Adipocyte (in vitro differentiated cells): Measurements from ENCODE around the gene PPP6R3.
"Not testable (repeated sequence)": the region's sequence is repeated elsewhere in the genome, so short reads cannot be mapped to it uniquely, and the experiment has no call there.

Source experiments
- DNase-seq: peaks from one replicate; pipeline ENCODE4 v3.0.0-alpha.2; 2015; ENCODE audit warnings: low read depth
- H3K27me3 ChIP-seq: replicated peaks from 2 replicates; pipeline ENCODE4 v1.7.0; 2013; ENCODE audit warnings: mild to moderate bottlenecking, low read length, moderate library complexity; ENCODE audit not compliant: control insufficient read depth, insufficient read depth
- H3K36me3 ChIP-seq: 2 replicates; pipeline ENCODE4 v1.7.0; 2013; ENCODE audit warnings: low read length, mild to moderate bottlenecking, moderate library complexity; ENCODE audit not compliant: control insufficient read depth, insufficient read depth, severe bottlenecking
- H3K4me1 ChIP-seq: 2 replicates; pipeline ENCODE4 v1.7.0; 2013; ENCODE audit warnings: mild to moderate bottlenecking, low read length, moderate library complexity; ENCODE audit not compliant: control insufficient read depth, insufficient read depth
- H3K4me3 ChIP-seq: 2 replicates; pipeline ENCODE4 v1.7.0; 2013; ENCODE audit warnings: mild to moderate bottlenecking, low read length, moderate library complexity
- H3K9ac ChIP-seq: 2 replicates; pipeline ENCODE4 v1.7.0; 2013; ENCODE audit warnings: mild to moderate bottlenecking, low read length, moderate library complexity
- H3K9me3 ChIP-seq: 2 replicates; pipeline ENCODE4 v1.7.0; 2013; ENCODE audit warnings: mild to moderate bottlenecking, low read length, moderate library complexity; ENCODE audit not compliant: control insufficient read depth

Gene PPP6R3

GRCh38 chr11:68447015-68447801, 13.3 kb upstream of the PPP6R3 start:
- H3K9me3 ChIP-seq = no peaks in the 10 kb centered on the region
- peaks cover 6% of the 10 kb centered on the region for H3K4me1 ChIP-seq
- no peak overlapping the region for H3K4me3 ChIP-seq
- DNase-seq = peak; percentile 87
- no peak overlapping the region for H3K9ac ChIP-seq
- H3K27me3 ChIP-seq = no peaks in the 10 kb centered on the region
- H3K36me3 ChIP-seq = peaks cover 7% of the 10 kb centered on the region

GRCh38 chr11:68447914-68448313, 12.6 kb upstream of the PPP6R3 start:
- H3K9ac ChIP-seq, H3K36me3 ChIP-seq, H3K27me3 ChIP-seq, H3K4me1 ChIP-seq, DNase-seq, H3K9me3 ChIP-seq, H3K4me3 ChIP-seq: not testable (repeated sequence)

GRCh38 chr11:68448604-68449011, 11.9 kb upstream of the PPP6R3 start:
- Histone ChIP-seq H3K4me3 (no peak overlapping the region), H3K4me1 (no peaks in the 10 kb centered on the region), H3K27me3 (no peaks in the 10 kb centered on the region), H3K36me3 (peaks cover 3% of the 10 kb centered on the region), H3K9ac (no peak overlapping the region), H3K9me3 (no peaks in the 10 kb centered on the region)
- DNase-seq = no peak

GRCh38 chr11:68449951-68450350, 10.6 kb upstream of the PPP6R3 start:
- Histone ChIP-seq H3K9me3 (no peaks in the 10 kb centered on the region), H3K27me3 (no peaks in the 10 kb centered on the region), H3K4me3 (no peak overlapping the region), H3K36me3 (peaks cover 3% of the 10 kb centered on the region), H3K4me1 (no peaks in the 10 kb centered on the region), H3K9ac (no peak overlapping the region)
- no peak for DNase-seq

GRCh38 chr11:68450711-68451110, 9.8 kb upstream of the PPP6R3 start:
- Histone ChIP-seq H3K9me3 (no peaks in the 10 kb centered on the region), H3K4me3 (no peak overlapping the region), H3K36me3 (peaks cover 3% of the 10 kb centered on the region), H3K9ac (no peak overlapping the region), H3K27me3 (no peaks in the 10 kb centered on the region), H3K4me1 (no peaks in the 10 kb centered on the region)
- DNase-seq = no peak

- no peaks in the 10 kb centered on the region for H3K9me3 ChIP-seq
- H3K27me3 ChIP-seq = no peaks in the 10 kb centered on the region
- H3K9ac ChIP-seq = no peak overlapping the region
- H3K36me3 ChIP-seq = no peaks in the 10 kb centered on the region
- H3K4me3 ChIP-seq = no peak overlapping the region
- H3K4me1 ChIP-seq = no peaks in the 10 kb centered on the region
- DNase-seq = no peak
Observed at GRCh38 chr11:68454767-68455166, 5.8 kb upstream of the PPP6R3 start.

- no peaks in the 10 kb centered on the region for H3K4me1 ChIP-seq
- H3K27me3 ChIP-seq = no peaks in the 10 kb centered on the region
- no peak overlapping the region for H3K4me3 ChIP-seq
- H3K9ac ChIP-seq = no peak overlapping the region
- H3K36me3 ChIP-seq = no peaks in the 10 kb centered on the region
- DNase-seq = no peak
- H3K9me3 ChIP-seq = no peaks in the 10 kb centered on the region
Observed at GRCh38 chr11:68455485-68455884, 5.1 kb upstream of the PPP6R3 start.

GRCh38 chr11:68457216-68457897, 3.2 kb upstream of the PPP6R3 start:
- Histone ChIP-seq H3K9ac (no peak overlapping the region), H3K27me3 (no peaks in the 10 kb centered on the region), H3K4me1 (peaks cover 8% of the 10 kb centered on the region), H3K4me3 (no peak overlapping the region), H3K36me3 (no peaks in the 10 kb centered on the region), H3K9me3 (no peaks in the 10 kb centered on the region)
- no peak for DNase-seq

- H3K27me3 ChIP-seq = no peaks in the 10 kb centered on the region
- H3K36me3 ChIP-seq = no peaks in the 10 kb centered on the region
- H3K9ac ChIP-seq = no peak overlapping the region
- peaks cover 14% of the 10 kb centered on the region for H3K4me1 ChIP-seq
- H3K4me3 ChIP-seq = no peak overlapping the region
- no peaks in the 10 kb centered on the region for H3K9me3 ChIP-seq
- DNase-seq = no peak
Observed at GRCh38 chr11:68457898-68458249, 2.7 kb upstream of the PPP6R3 start.

GRCh38 chr11:68458340-68458739, 2.2 kb upstream of the PPP6R3 start:
- H3K27me3 ChIP-seq, H3K9me3 ChIP-seq, H3K9ac ChIP-seq, H3K36me3 ChIP-seq, DNase-seq, H3K4me3 ChIP-seq: not testable (repeated sequence)
- peaks cover 18% of the 10 kb centered on the region for H3K4me1 ChIP-seq

- Histone ChIP-seq H3K36me3 (no peaks in the 10 kb centered on the region), H3K27me3 (no peaks in the 10 kb centered on the region), H3K9ac (peak overlapping the region; percentile 91), H3K4me3 (peak overlapping the region; percentile 97), H3K4me1 (peaks cover 33% of the 10 kb centered on the region), H3K9me3 (no peaks in the 10 kb centered on the region)
- DNase-seq = peak; percentile 100
Observed at GRCh38 chr11:68459886-68460740, 439 bp upstream of the PPP6R3 start.
